ENCODE measurements around the gene ZNF749.

DNA sequence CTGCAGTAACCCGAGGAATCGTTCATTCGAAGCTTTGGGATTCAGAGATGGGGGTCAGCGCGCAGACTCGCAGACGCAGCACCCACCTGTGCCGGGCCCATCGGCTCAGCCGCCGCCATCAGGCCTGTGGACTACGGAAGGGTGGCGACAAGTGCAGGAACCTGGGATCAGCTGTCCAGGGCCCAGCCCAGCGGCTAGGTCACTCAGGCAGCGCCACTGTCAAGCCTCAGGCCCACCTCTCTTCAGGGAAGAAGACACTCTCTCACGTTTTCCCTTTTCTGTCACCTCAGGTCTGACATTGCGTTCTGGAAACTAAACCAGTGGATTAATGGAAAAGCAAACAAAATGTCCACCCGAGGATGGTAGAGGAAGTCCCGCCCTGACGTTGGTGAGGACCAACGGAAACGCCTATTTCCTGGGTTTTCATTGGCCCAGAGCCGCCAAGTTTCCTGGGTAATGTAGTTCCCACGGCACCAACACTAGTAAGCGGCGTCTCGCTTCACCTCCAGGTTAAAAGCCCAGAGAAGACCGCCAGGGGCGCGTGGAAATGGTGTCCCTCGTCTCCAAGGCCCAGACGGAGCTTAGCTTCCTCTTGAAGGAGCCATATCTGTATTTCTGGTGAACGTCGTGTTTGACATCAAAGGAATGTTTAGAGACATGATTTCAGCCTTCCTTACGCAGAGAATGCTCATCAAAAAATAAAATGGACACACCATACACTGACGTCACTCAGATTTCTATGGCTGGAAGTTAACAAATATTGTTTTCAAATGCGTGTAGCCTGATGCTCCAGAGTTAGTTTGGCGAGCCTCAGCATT is 42.3 kb downstream of the ZNF749 start, which contains the start of gene ZNF772:
- TF ChIP-seq TAF1 (IDR thresholded peaks at IDR 0.05; ENCODE audit: borderline replicate concordance, insufficient read depth, low read length) (no peak), POLR2AphosphoS5 (IDR thresholded peaks at IDR 0.05; ENCODE audit: low read depth, low read length) (no peak; the same call in 1 of the 2 replicates), SIN3A (IDR thresholded peaks at IDR 0.05; ENCODE audit: borderline replicate concordance, insufficient read depth, low read length) (no peak)
- TF ChIP-seq, protein P1, sequence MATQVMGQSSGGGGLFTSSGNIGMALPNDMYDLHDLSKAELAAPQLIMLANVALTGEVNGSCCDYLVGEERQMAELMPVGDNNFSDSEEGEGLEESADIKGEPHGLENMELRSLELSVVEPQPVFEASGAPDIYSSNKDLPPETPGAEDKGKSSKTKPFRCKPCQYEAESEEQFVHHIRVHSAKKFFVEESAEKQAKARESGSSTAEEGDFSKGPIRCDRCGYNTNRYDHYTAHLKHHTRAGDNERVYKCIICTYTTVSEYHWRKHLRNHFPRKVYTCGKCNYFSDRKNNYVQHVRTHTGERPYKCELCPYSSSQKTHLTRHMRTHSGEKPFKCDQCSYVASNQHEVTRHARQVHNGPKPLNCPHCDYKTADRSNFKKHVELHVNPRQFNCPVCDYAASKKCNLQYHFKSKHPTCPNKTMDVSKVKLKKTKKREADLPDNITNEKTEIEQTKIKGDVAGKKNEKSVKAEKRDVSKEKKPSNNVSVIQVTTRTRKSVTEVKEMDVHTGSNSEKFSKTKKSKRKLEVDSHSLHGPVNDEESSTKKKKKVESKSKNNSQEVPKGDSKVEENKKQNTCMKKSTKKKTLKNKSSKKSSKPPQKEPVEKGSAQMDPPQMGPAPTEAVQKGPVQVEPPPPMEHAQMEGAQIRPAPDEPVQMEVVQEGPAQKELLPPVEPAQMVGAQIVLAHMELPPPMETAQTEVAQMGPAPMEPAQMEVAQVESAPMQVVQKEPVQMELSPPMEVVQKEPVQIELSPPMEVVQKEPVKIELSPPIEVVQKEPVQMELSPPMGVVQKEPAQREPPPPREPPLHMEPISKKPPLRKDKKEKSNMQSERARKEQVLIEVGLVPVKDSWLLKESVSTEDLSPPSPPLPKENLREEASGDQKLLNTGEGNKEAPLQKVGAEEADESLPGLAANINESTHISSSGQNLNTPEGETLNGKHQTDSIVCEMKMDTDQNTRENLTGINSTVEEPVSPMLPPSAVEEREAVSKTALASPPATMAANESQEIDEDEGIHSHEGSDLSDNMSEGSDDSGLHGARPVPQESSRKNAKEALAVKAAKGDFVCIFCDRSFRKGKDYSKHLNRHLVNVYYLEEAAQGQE (IDR thresholded peaks at IDR 0.05; ENCODE audit: insufficient read depth in 1 of 2, low read depth in 2 of 2, low read length in 2 of 2): no peak
